Liver (tissue), 3 donors: ENCODE data around the gene POU3F2.

Source experiments
- EGR1 ChIP-seq, 2 donors: IDR thresholded peaks; 2 replicates each; pipeline ENCODE4 v1.6.1; 2016 to 2018; ENCODE audit warnings: antibody characterized with exemption in 2 of 2, low read depth in 2 of 2
- GABPA ChIP-seq, 2 donors: IDR thresholded peaks in 1 of 2; conservative IDR thresholded peaks in 1 of 2; 2 replicates each; pipeline ENCODE4 v1.6.1; 2016; ENCODE audit warnings: antibody characterized with exemption in 2 of 2, mild to moderate bottlenecking in 1 of 2, moderate library complexity in 1 of 2
- HNF4G ChIP-seq: IDR thresholded peaks from 2 replicates; pipeline ENCODE4 v1.6.1; 2016; ENCODE audit warnings: antibody characterized with exemption
- JUND ChIP-seq, 2 donors: IDR thresholded peaks; 2 replicates each; pipeline ENCODE4 v1.6.1; 2016; ENCODE audit warnings: antibody characterized with exemption in 2 of 2
- RAD21 ChIP-seq, 2 donors: IDR thresholded peaks; 2 replicates each; pipeline ENCODE4 v1.6.1; 2016; ENCODE audit warnings: antibody characterized with exemption in 2 of 2, mild to moderate bottlenecking in 2 of 2
- RXRA ChIP-seq, 2 donors: IDR thresholded peaks; 2 replicates each; pipeline ENCODE4 v1.6.1; 2017 to 2018; ENCODE audit warnings: antibody characterized with exemption in 2 of 2, mild to moderate bottlenecking in 1 of 2
- SP1 ChIP-seq: IDR thresholded peaks from 2 replicates; pipeline ENCODE4 v1.6.1; 2018; ENCODE audit warnings: antibody characterized with exemption, mild to moderate bottlenecking
- TAF1 ChIP-seq: conservative IDR thresholded peaks from 2 replicates; pipeline ENCODE4 v1.6.1; 2016; ENCODE audit warnings: antibody characterized with exemption, mild to moderate bottlenecking
- YY1 ChIP-seq: IDR thresholded peaks from 2 replicates; pipeline ENCODE4 v1.6.1; 2016; ENCODE audit warnings: antibody characterized with exemption, mild to moderate bottlenecking
- TF ChIP-seq, protein P1 (sequence below): fragments of 150-350 bp; IDR thresholded peaks from 2 replicates; pipeline ENCODE4 v1.5.1; 2017; ENCODE audit warnings: improper control_type of control experiment, low read depth, low read length; ENCODE audit not compliant: missing input control
- TF ChIP-seq, protein P2 (sequence below): IDR thresholded peaks from 2 replicates; pipeline ENCODE4 v1.6.1; 2016; ENCODE audit warnings: antibody characterized with exemption
- donor health status: healthy.
- donor health status: healthy.

DNA sequence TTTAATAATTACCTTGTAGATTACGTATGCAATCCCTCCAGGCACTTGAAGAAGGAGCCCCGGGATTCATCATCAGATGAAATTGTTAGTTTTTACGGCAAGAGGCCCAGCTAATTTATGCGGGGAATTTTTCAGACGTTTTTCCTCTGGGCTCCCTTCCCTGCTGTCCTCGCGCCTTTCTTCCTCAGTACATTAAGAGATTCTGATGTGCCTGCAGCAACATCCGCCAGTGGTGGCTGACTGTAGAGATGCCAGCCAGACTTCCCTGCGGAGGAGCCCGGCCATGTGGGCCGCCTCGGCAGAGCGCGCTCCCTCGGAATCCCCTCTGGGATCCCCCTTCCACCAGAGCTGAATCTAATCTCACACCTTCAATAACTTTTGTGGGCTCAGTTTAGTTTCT is 46.4 kb upstream of the POU3F2 start:
- no peak for TF ChIP-seq TAF1
- TF ChIP-seq, protein P1, sequence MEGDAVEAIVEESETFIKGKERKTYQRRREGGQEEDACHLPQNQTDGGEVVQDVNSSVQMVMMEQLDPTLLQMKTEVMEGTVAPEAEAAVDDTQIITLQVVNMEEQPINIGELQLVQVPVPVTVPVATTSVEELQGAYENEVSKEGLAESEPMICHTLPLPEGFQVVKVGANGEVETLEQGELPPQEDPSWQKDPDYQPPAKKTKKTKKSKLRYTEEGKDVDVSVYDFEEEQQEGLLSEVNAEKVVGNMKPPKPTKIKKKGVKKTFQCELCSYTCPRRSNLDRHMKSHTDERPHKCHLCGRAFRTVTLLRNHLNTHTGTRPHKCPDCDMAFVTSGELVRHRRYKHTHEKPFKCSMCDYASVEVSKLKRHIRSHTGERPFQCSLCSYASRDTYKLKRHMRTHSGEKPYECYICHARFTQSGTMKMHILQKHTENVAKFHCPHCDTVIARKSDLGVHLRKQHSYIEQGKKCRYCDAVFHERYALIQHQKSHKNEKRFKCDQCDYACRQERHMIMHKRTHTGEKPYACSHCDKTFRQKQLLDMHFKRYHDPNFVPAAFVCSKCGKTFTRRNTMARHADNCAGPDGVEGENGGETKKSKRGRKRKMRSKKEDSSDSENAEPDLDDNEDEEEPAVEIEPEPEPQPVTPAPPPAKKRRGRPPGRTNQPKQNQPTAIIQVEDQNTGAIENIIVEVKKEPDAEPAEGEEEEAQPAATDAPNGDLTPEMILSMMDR = no peak
- TF ChIP-seq GABPA (IDR thresholded peaks at IDR 0.05 in 1 of 2, conservative IDR thresholded peaks at IDR 0.05 in 1 of 2) = no peak
- TF ChIP-seq RXRA (IDR thresholded peaks at IDR 0.05) = no peak
- TF ChIP-seq EGR1 (IDR thresholded peaks at IDR 0.05; ENCODE audit: low read depth in 2 of 2) = no peak
- no peak for TF ChIP-seq JUND (IDR thresholded peaks at IDR 0.05)
- no peak for TF ChIP-seq RAD21 (IDR thresholded peaks at IDR 0.05)
- no peak for TF ChIP-seq YY1
- TF ChIP-seq SP1 = no peak
- no peak for TF ChIP-seq HNF4G
- TF ChIP-seq, protein P2, sequence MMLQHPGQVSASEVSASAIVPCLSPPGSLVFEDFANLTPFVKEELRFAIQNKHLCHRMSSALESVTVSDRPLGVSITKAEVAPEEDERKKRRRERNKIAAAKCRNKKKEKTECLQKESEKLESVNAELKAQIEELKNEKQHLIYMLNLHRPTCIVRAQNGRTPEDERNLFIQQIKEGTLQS = no peak
